SU-DHL-6 (cell line): ENCODE data around the gene BRD9.

Experiments
- H2AFZ ChIP-seq: fragments of 200-600 bp; sonication (generic); 2 replicates; pipeline ENCODE4 v1.6.1; 2014; ENCODE audit warnings: low read depth, mild to moderate bottlenecking, moderate library complexity, mixed read lengths, antibody characterized with exemption, low read length; ENCODE audit not compliant: severe bottlenecking
- H3F3A ChIP-seq: fragments of 200-600 bp; shearing (Covaris generic); 2 replicates; pipeline ENCODE4 v1.6.0; 2016; ENCODE audit warnings: antibody characterized with exemption, mild to moderate bottlenecking; ENCODE audit not compliant: insufficient read depth
- H3K27ac ChIP-seq: fragments of 200-600 bp; sonication (generic); 2 replicates; pipeline ENCODE4 v1.5.1; 2016; ENCODE audit warnings: low read depth, mild to moderate bottlenecking, low read length, moderate library complexity, mixed read lengths
- H3K27me3 ChIP-seq: fragments of 200-600 bp; sonication (generic), shearing (Covaris generic); 2 replicates; pipeline ENCODE4 v1.6.0; 2014; ENCODE audit warnings: mild to moderate bottlenecking, low read length
- H3K36me3 ChIP-seq: fragments of 200-600 bp; sonication (generic); 2 replicates; pipeline ENCODE4 v1.6.1; 2014; ENCODE audit warnings: mild to moderate bottlenecking, low read length, mixed read lengths
- H3K4me2 ChIP-seq: fragments of 300-600, 200-600 bp; shearing (Covaris generic), sonication (generic); 2 replicates; pipeline ENCODE4 v1.6.0; 2014; ENCODE audit warnings: low read length, low read depth, mild to moderate bottlenecking; ENCODE audit not compliant: poor library complexity, severe bottlenecking
- H3K4me3 ChIP-seq: fragments of 200-600 bp; sonication (generic); 2 replicates; pipeline ENCODE4 v1.5.1; 2014; ENCODE audit warnings: antibody characterized with exemption, low read length, mild to moderate bottlenecking, mixed read lengths; ENCODE audit not compliant: insufficient read depth, poor library complexity, severe bottlenecking
- H3K79me2 ChIP-seq: fragments of 200-600 bp; sonication (generic); 2 replicates; pipeline ENCODE4 v1.6.1; 2014; ENCODE audit warnings: mild to moderate bottlenecking, low read length, moderate library complexity; ENCODE audit not compliant: insufficient read depth
- H3K9ac ChIP-seq: fragments of 200-600 bp; sonication (generic); 2 replicates; pipeline ENCODE4 v1.7.0; 2014; ENCODE audit warnings: mild to moderate bottlenecking, low read length
- H3K9me2 ChIP-seq: fragments of 200-600 bp; sonication (generic); replicated peaks from 2 replicates; pipeline ENCODE4 v1.6.1; 2014; ENCODE audit warnings: low read length; ENCODE audit not compliant: insufficient read depth
- H3K9me3 ChIP-seq: fragments of 200-600 bp; sonication (generic); 2 replicates; pipeline ENCODE4 v1.6.1; 2014; ENCODE audit warnings: low read length, mixed read lengths; ENCODE audit not compliant: insufficient read depth
- H4K20me1 ChIP-seq: fragments of 200-600 bp; sonication (generic); 2 replicates; pipeline ENCODE4 v1.6.1; 2014; ENCODE audit warnings: low read depth, mild to moderate bottlenecking, antibody characterized with exemption, low read length, moderate library complexity, mixed read lengths
- CTCF ChIP-seq: fragments of 200-600 bp; sonication (generic); IDR thresholded peaks from one replicate; pipeline ENCODE4 v1.5.1; 2017; ENCODE audit warnings: antibody characterized with exemption, mild to moderate bottlenecking, low read length, moderate library complexity; ENCODE audit not compliant: insufficient read depth, poor library complexity, severe bottlenecking
- EZH2phosphoT487 ChIP-seq: fragments of 200-600 bp; sonication (generic), shearing (Covaris generic); conservative IDR thresholded peaks from 2 replicates; pipeline ENCODE4 v1.6.1; 2018; ENCODE audit warnings: mild to moderate bottlenecking, antibody characterized with exemption, low read length, moderate library complexity, mixed read lengths

The BRD9 gene

GRCh38 chr5:933251-933861 lies 40.8 kb upstream of the BRD9 start:
- H3K27ac ChIP-seq = no peak overlapping the region
- no peaks in the 10 kb centered on the region for H3K27me3 ChIP-seq
- no peak overlapping the region for H2AFZ ChIP-seq
- no peaks in the 10 kb centered on the region for H3K36me3 ChIP-seq
- no peaks in the 10 kb centered on the region for H3F3A ChIP-seq
- no peak overlapping the region for H3K4me2 ChIP-seq
- H3K79me2 ChIP-seq = no peaks in the 10 kb centered on the region
- H3K4me3 ChIP-seq = no peak overlapping the region
- no peak overlapping the region for H3K9ac ChIP-seq
- no peak for TF ChIP-seq CTCF
- no peak for TF ChIP-seq EZH2phosphoT487
- H4K20me1 ChIP-seq = no peaks in the 10 kb centered on the region
- H3K9me3 ChIP-seq = no peaks in the 10 kb centered on the region
- H3K9me2 ChIP-seq = no peaks in the 10 kb centered on the region

- Histone ChIP-seq H3K4me3 (no peak overlapping the region), H3K4me2 (no peak overlapping the region), H3F3A (no peaks in the 10 kb centered on the region), H3K27ac (no peak overlapping the region), H3K36me3 (no peaks in the 10 kb centered on the region), H3K9ac (no peak overlapping the region), H3K79me2 (no peaks in the 10 kb centered on the region), H2AFZ (no peak overlapping the region), H3K9me2 (no peaks in the 10 kb centered on the region), H3K27me3 (no peaks in the 10 kb centered on the region), H3K9me3 (no peaks in the 10 kb centered on the region), H4K20me1 (no peaks in the 10 kb centered on the region)
- TF ChIP-seq EZH2phosphoT487 (no peak), CTCF (no peak)
Observed at GRCh38 chr5:932628-933250, 40.1 kb upstream of the BRD9 start.

- Histone ChIP-seq H3K79me2 (no peaks in the 10 kb centered on the region), H3K4me2 (no peak overlapping the region), H3K9me3 (no peaks in the 10 kb centered on the region), H3K27me3 (no peaks in the 10 kb centered on the region), H3F3A (no peaks in the 10 kb centered on the region), H3K4me3 (no peak overlapping the region), H3K9me2 (no peaks in the 10 kb centered on the region), H3K36me3 (no peaks in the 10 kb centered on the region), H4K20me1 (no peaks in the 10 kb centered on the region), H3K9ac (no peak overlapping the region), H3K27ac (no peak overlapping the region), H2AFZ (no peak overlapping the region)
- no peak for TF ChIP-seq EZH2phosphoT487
- no peak for TF ChIP-seq CTCF
Observed at GRCh38 chr5:932151-932627, 39.6 kb upstream of the BRD9 start.
